ENCODE measurements around the gene LMBR1.

DNA sequence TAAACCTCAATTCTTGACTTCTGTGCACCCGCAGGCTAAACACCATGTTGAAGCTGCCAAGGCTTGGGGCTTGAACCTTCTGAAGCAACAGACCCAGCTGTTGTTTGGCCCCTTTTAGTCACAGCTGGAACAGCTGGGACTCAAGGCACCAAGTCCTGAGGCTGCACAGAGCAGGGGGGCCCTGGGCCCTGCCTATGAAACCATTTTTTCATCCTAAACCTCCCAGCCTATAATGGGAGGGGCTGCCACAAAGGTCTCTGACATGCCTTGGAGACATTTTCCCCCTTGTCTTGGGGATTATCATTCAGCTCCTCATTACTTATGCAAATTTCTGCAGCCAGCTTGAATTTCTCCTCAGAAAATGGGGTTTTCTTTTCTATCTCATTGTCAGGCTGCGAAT lies 31.8 kb downstream of the LMBR1 start:
- TF ChIP-seq MAX (IDR thresholded peaks at IDR 0.05) (no peak), YY1 (IDR thresholded peaks at IDR 0.05; ENCODE audit: low read depth) (no peak), TEAD4 (IDR thresholded peaks at IDR 0.05) (no peak), EP300 (IDR thresholded peaks at IDR 0.05; ENCODE audit: borderline replicate concordance) (no peak), CEBPB (IDR thresholded peaks at IDR 0.05) (no peak), CREB1 (IDR thresholded peaks at IDR 0.05; ENCODE audit: low read depth) (no peak), FOXM1 (IDR thresholded peaks at IDR 0.05; ENCODE audit: borderline replicate concordance, low read depth) (no peak), TAF1 (IDR thresholded peaks at IDR 0.05; ENCODE audit: low read depth) (no peak)
- TF ChIP-seq, protein P1, sequence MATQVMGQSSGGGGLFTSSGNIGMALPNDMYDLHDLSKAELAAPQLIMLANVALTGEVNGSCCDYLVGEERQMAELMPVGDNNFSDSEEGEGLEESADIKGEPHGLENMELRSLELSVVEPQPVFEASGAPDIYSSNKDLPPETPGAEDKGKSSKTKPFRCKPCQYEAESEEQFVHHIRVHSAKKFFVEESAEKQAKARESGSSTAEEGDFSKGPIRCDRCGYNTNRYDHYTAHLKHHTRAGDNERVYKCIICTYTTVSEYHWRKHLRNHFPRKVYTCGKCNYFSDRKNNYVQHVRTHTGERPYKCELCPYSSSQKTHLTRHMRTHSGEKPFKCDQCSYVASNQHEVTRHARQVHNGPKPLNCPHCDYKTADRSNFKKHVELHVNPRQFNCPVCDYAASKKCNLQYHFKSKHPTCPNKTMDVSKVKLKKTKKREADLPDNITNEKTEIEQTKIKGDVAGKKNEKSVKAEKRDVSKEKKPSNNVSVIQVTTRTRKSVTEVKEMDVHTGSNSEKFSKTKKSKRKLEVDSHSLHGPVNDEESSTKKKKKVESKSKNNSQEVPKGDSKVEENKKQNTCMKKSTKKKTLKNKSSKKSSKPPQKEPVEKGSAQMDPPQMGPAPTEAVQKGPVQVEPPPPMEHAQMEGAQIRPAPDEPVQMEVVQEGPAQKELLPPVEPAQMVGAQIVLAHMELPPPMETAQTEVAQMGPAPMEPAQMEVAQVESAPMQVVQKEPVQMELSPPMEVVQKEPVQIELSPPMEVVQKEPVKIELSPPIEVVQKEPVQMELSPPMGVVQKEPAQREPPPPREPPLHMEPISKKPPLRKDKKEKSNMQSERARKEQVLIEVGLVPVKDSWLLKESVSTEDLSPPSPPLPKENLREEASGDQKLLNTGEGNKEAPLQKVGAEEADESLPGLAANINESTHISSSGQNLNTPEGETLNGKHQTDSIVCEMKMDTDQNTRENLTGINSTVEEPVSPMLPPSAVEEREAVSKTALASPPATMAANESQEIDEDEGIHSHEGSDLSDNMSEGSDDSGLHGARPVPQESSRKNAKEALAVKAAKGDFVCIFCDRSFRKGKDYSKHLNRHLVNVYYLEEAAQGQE (IDR thresholded peaks at IDR 0.05; ENCODE audit: low read depth), result no peak
- TF ChIP-seq, protein P2, sequence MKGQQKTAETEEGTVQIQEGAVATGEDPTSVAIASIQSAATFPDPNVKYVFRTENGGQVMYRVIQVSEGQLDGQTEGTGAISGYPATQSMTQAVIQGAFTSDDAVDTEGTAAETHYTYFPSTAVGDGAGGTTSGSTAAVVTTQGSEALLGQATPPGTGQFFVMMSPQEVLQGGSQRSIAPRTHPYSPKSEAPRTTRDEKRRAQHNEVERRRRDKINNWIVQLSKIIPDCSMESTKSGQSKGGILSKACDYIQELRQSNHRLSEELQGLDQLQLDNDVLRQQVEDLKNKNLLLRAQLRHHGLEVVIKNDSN (IDR thresholded peaks at IDR 0.05), result no peak
